Activated CD4-positive, alpha-beta T cell treated with anti-CD3 and anti-CD28 coated beads, Interleukin-2, amount 10 ng/mL, durations not matched to agents 7 days and 5 days (primary cell): ENCODE results near the gene EPN1. TPM values are rescaled to one million over a fixed set of nuclear protein-coding genes. Genes with fewer than 3 reads are reported as not detected.

Experiments used
- CTCF ChIA-PET: fragments of 350-600 bp; sonication (Branson Sonifier 250); formaldehyde crosslinking; loops from one replicate; lab custom pipeline; 2021; ENCODE audit warnings: antibody characterized with exemption; lab: Charles Lee
- POLR2A ChIA-PET: fragments of 350-600 bp; sonication (Branson Sonifier 250); formaldehyde crosslinking; loops from one replicate; lab custom pipeline; 2021; ENCODE audit warnings: antibody characterized with exemption; lab: Charles Lee
- DNase-seq: peaks from one replicate; pipeline ENCODE4 v3.0.0-alpha.2; 2020
- H3K27ac Mint-ChIP-seq: one replicate; pipeline ENCODE4 v1.8.0; 2021; ENCODE audit warnings: mild to moderate bottlenecking, moderate library complexity, mixed read lengths
- H3K27me3 Mint-ChIP-seq: one replicate; pipeline ENCODE4 v1.8.0; 2021; ENCODE audit warnings: mixed read lengths
- H3K36me3 Mint-ChIP-seq: one replicate; pipeline ENCODE4 v1.8.0; 2021; ENCODE audit warnings: low read depth, mixed read lengths
- H3K4me1 Mint-ChIP-seq: one replicate; pipeline ENCODE4 v1.8.0; 2021; ENCODE audit warnings: mixed read lengths
- H3K4me3 Mint-ChIP-seq: one replicate; pipeline ENCODE4 v1.8.0; 2021; ENCODE audit warnings: mild to moderate bottlenecking, moderate library complexity, mixed read lengths
- H3K9me3 Mint-ChIP-seq: one replicate; pipeline ENCODE4 v1.8.0; 2021; ENCODE audit warnings: mixed read lengths
- total RNA-seq, 2 experiments: library from RNA; stranded (reverse); gene quantifications; one replicate each; pipeline ENCODE4 v1.2.3, GENCODE V29; 2021

Gene EPN1
- total RNA-seq, 2 experiments from 2014 or later, result 50.8 to 64.2 TPM

DNA sequence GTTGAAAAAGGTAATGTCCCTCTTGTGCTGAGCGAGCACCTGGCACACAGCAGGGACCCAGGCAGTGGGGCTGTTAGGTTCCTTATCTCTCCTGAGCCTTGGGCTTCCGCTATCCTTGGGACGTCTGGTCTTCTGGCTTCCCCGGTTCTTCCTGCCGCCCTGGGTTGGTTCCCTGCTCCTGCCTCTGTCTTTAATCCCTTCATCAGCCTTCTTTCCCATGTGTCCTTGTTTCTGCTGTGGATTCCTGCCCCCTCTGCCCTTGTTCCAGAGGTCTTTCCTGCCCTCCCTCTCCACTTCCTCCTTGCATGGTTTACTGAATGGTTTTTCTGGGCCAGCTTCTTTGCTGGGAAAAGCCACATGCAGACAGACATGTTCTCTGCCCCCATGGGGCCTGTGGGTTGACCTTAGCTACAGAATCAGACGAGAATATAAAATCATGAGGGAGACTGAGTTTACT lies 2.6 kb downstream of the EPN1 start:
- Mint-ChIP-seq H3K27me3 (no peaks in the 10 kb centered on the region), H3K27ac (peak overlapping the region; percentile 61), H3K9me3 (no peaks in the 10 kb centered on the region), H3K4me3 (peak overlapping the region; percentile 8), H3K36me3 (peaks cover 28% of the 10 kb centered on the region), H3K4me1 (peaks cover 50% of the 10 kb centered on the region)
- CTCF ChIA-PET, result no interaction called here
- POLR2A ChIA-PET, result no interaction called here
- DNase-seq, result no peak

- ChIA-PET CTCF (no interaction called here), POLR2A (no interaction called here)
- no peaks in the 10 kb centered on the region for H3K9me3 Mint-ChIP-seq
- DNase-seq, result no peak
- H3K4me3 Mint-ChIP-seq, result no peak overlapping the region
- H3K27me3 Mint-ChIP-seq, result no peaks in the 10 kb centered on the region
- H3K27ac Mint-ChIP-seq, result no peak overlapping the region
- H3K4me1 Mint-ChIP-seq, result peaks cover 49% of the 10 kb centered on the region
- H3K36me3 Mint-ChIP-seq, result peaks cover 29% of the 10 kb centered on the region
Measured at GRCh38 chr19:55678121-55678671, 3.2 kb downstream of the EPN1 start.

GRCh38 chr19:55679343-55680257 lies 4.6 kb downstream of the EPN1 start:
- Mint-ChIP-seq H3K4me1 (peaks cover 39% of the 10 kb centered on the region), H3K4me3 (no peak overlapping the region), H3K27ac (peak overlapping the region; percentile 0), H3K36me3 (peaks cover 28% of the 10 kb centered on the region), H3K9me3 (no peaks in the 10 kb centered on the region), H3K27me3 (no peaks in the 10 kb centered on the region)
- ChIA-PET CTCF (no interaction called here), POLR2A (no interaction called here)
- no peak for DNase-seq

- POLR2A ChIA-PET, result no interaction called here
- peaks cover 38% of the 10 kb centered on the region for H3K4me1 Mint-ChIP-seq
- no peak overlapping the region for H3K27ac Mint-ChIP-seq
- no peak for DNase-seq
- peaks cover 26% of the 10 kb centered on the region for H3K36me3 Mint-ChIP-seq
- no peaks in the 10 kb centered on the region for H3K9me3 Mint-ChIP-seq
- CTCF ChIA-PET, result interaction anchor here (1.2 kb wide), 1 partner anchor 26 kb away, joined by 3 read pairs; no protein-coding TSS in a partner anchor
- no peaks in the 10 kb centered on the region for H3K27me3 Mint-ChIP-seq
- H3K4me3 Mint-ChIP-seq, result no peak overlapping the region
Measured at GRCh38 chr19:55680339-55681130, 5.5 kb downstream of the EPN1 start.

DNA sequence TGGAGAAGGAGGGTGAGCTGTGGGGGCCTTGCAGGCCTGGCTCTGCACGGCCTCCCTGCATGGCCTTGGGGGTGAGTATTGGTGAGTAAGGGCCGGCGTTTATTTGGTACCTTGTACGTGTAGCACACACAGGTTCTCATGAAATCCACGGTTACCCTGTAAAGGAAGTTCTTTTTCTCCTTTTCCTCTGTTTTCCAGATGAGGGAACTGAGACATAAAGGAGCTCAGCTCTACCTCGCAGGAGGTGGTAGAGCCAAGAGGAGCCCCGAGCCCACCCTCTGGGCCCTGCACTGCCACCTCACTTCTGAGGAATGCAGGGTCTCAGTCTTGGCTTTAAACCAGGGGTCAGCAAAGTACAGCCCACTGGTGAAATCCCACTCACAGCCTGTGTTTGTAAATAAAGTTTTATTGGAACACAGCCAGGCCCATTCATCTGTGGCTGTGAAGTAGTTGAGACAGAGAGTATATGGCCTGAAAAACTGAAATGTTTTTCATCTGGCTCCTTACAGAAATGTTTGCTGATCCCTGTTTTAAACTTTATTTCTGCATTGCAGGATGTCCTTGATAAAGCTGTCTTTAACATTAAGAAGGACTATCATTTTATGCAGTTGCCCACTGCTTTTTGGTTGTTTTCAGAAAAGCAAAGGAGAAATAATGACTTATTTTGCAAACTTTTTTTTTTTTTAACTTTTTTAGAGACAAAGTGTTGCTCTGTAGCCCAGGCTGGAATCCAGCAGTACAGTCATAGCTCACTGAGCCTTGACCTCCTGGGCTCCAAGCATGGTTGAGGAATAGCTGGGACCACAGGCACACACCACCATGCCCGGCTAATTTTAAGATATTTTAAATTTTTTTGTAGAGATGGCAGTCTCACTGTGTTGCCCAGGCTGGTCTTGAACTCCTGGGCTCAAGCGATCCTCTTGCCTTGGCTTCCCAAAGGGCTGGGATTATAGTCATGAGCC lies 6.4 kb downstream of the EPN1 start:
- POLR2A ChIA-PET, result no interaction called here
- CTCF ChIA-PET, result interaction anchor here (1.2 kb wide), 2 partner anchors 10 to 27 kb away, joined by 3 to 4 read pairs; no protein-coding TSS in a partner anchor

DNA sequence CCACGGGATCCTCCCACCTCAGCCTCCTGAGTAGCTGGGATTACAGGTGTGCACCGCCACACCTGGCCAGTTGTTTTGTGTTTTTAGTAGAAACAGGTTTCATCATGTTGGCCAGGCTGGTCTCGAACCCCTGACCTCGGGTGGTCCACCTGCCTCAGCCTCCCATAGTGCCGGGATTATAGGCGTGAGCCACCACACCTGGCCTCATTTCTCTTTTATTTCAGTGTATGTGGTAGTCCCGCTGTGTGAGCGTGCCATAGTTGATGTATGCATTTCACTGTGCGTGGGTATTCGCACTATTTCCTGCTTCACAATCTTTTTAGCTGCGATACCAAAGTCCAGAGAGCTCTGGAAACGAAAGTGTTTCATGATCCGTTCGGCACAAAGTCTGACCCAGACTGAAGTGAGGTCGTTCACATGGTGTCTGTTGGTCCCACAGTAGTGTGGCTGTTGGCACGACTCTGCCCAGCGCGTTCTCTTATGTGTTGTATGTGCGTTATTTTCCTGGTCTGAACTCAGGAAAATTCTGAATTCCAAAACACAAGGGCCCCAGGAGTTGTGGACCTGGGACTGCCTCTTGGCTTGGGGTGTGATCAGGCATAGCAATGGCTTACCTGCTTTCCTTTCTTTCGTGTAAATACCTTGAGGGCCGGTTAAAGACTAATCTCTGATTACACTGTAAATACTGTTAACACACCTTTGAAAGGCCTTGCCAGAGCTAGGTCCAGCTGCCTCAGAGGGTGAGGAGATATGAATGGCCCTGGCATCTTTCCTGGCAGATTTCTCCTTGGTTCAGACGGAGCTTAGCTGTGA lies 8.6 kb downstream of the EPN1 start:
- H3K27me3 Mint-ChIP-seq, result no peaks in the 10 kb centered on the region
- ChIA-PET POLR2A (interaction anchor here (1.1 kb wide), 1 partner anchor 413 kb away, joined by 4 read pairs; no protein-coding TSS in a partner anchor), CTCF (no interaction called here)
- H3K4me1 Mint-ChIP-seq, result peaks cover 15% of the 10 kb centered on the region
- no peak overlapping the region for H3K4me3 Mint-ChIP-seq
- H3K9me3 Mint-ChIP-seq, result no peaks in the 10 kb centered on the region
- no peak for DNase-seq
- H3K36me3 Mint-ChIP-seq, result peaks cover 12% of the 10 kb centered on the region
- no peak overlapping the region for H3K27ac Mint-ChIP-seq

More for the DNA sequence above, 6.4 kb downstream of the EPN1 start:
- Mint-ChIP-seq H3K4me3 (no peak overlapping the region), H3K36me3 (peaks cover 27% of the 10 kb centered on the region), H3K27ac (no peak overlapping the region), H3K9me3 (no peaks in the 10 kb centered on the region), H3K4me1 (peaks cover 31% of the 10 kb centered on the region), H3K27me3 (no peaks in the 10 kb centered on the region)
- no peak for DNase-seq

GRCh38 chr19:55684946-55685681 lies 10.1 kb downstream of the EPN1 start:
- DNase-seq, result no peak
- Mint-ChIP-seq H3K36me3 (peaks cover 12% of the 10 kb centered on the region), H3K4me1 (peaks cover 3% of the 10 kb centered on the region), H3K27ac (no peak overlapping the region), H3K9me3 (no peaks in the 10 kb centered on the region), H3K27me3 (no peaks in the 10 kb centered on the region), H3K4me3 (no peak overlapping the region)
- POLR2A ChIA-PET, result no interaction called here
- CTCF ChIA-PET, result interaction anchor here (0.6 kb wide), 1 partner anchor 86 kb away, joined by 3 read pairs; the partner anchor contains the start of gene FIZ1

DNA sequence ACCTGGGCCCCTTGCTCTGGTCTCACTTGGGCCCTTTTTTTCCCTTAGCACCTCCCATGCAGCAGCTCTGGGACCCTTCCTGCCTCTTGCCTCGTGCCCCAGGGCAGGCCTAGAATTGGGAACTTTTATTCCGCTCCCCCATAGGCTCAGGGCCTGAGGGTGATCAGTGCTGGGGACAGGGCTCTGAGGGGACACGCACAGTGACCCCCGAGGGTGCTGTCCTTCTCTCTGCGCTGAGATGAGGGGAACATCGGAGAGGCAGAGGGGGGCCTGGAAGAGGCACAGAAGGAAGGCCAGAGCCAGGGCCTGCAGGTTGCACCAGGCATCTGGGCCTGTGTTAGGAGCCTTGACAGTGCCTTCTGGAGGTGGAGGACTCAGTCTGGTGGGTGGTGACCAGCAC lies 10.8 kb downstream of the EPN1 start:
- POLR2A ChIA-PET, result no interaction called here
- DNase-seq, result no peak
- H3K4me3 Mint-ChIP-seq, result no peak overlapping the region
- peaks cover 3% of the 10 kb centered on the region for H3K4me1 Mint-ChIP-seq
- H3K27ac Mint-ChIP-seq, result no peak overlapping the region
- no peaks in the 10 kb centered on the region for H3K27me3 Mint-ChIP-seq
- H3K36me3 Mint-ChIP-seq, result peaks cover 15% of the 10 kb centered on the region
- CTCF ChIA-PET, result interaction anchor here (0.6 kb wide), 1 partner anchor 87 kb away, joined by 3 read pairs; the partner anchor contains the start of gene FIZ1
- H3K9me3 Mint-ChIP-seq, result no peaks in the 10 kb centered on the region

- H3K9me3 Mint-ChIP-seq, result no peaks in the 10 kb centered on the region
- DNase-seq, result no peak
- peaks cover 3% of the 10 kb centered on the region for H3K4me1 Mint-ChIP-seq
- H3K36me3 Mint-ChIP-seq, result peaks cover 15% of the 10 kb centered on the region
- no peak overlapping the region for H3K27ac Mint-ChIP-seq
- POLR2A ChIA-PET, result no interaction called here
- no peaks in the 10 kb centered on the region for H3K27me3 Mint-ChIP-seq
- no peak overlapping the region for H3K4me3 Mint-ChIP-seq
- CTCF ChIA-PET, result no interaction called here
Measured at GRCh38 chr19:55686311-55687050, 11.5 kb downstream of the EPN1 start.
